Measurements from ENCODE around the gene PRR33.

Gene PRR33

DNA sequence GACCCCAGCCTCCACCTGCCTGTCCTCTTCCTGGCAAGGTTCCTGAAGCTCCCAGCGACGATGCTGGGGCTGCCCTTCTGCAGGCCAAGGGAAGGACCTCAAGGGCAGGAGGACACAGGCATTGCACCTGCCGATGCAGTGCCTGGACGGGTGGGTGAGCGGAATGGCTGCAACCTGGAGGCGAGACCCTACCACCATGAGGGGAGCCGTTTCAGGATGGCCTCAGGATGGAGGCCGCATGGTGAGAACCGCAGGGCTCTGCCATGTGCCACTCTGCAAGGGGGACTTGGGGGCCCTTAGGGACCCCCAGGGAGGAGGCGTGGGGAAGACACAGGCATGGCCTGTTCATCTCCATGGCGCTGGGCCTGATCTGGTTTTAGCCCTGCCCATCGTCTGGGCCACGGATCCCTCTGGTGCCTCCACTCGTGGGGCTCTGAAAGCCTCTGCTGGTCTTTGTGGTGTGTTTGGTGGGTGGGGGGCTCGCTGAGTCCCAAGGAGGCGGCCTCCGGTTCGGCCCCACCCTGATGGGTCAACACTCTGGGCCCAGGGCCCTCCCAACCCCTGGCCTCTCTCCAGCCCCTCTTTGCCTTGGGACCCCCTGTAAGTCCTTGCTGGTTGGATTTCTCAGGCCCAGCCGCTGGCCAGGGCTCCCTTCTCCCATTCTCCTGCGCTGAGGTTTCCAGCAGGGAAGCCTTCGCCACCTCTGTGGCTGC is 40.1 kb downstream of the PRR33 start:
- DNase-seq (ENCODE audit: low read depth in 2 of 3, low spot score in 1 of 3): no peak

DNA sequence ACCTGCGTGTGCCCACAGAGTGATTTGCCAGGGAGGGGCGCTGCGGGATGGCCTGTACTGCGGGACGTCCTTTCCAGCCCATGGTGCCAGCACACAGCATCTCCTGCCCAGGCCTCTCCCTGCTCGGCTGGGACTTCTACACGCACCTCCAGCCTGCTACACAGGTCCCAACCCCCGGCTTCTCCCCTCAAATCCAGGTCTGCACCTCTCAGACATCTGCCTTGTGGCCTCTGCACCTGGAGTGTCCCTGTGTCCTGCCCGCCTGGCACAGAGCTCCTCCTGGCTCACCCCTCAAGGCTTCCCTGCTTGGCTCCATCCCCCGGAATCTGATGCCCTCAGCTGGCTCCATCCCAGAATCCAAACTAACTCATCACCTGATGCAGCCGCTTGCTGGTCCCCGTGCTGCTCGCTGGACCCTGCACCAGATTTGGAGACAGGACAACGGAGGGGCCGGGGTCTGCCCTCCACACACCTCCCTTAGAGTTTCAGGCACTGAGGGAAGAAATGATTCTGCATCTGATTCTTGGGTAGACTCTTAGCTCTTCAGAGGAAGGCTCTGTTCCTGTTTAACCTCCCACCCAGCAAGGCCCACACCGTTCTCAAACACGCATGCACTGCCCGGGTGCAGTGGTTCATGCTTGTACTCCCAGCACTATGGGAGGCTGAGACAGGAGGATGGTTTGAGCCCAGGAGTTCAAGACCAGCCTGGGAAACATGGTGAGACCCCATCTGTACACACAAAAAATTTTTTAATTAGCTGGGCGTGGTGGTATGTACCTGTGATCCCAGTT is 42.9 kb downstream of the PRR33 start:
- no peak for DNase-seq (ENCODE audit: low read depth in 2 of 3, low spot score in 1 of 3)

DNA sequence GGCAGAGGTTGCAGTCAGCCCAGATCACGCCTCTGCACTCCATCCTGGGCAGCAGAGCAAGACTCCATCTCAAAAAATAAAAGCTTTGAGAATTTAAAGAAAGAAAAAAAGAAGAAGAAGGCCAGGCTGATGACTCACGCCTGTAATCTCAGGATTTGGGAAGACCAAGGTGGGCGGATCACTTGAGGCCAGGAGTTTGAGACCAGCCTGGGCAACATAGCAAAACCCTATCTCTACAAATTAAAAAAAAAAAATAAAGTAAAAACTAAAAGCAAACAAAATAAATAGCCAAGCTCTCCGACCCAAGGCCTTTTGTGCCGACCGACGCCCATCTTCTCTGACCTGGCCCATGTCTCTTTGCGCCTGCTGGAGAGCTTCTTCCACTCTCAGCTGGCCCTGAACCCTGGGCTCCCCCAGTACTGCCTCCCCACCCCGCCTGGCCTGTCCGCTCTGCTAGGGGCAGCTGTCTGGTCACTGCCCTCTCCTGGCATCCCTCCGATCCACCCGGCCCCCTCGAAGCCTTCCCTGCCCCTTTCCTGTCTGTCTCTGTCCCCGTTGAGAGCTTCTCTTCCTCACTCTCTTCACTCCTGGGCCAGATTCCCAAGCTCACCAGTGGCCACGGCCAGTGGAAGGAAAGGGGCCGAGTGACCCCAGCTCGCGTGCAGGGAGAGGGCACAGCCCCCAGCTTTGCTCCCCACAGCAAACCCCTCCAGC is 43.6 kb downstream of the PRR33 start:
- no peak for DNase-seq (ENCODE audit: low read depth in 2 of 3, low spot score in 1 of 3)

DNA sequence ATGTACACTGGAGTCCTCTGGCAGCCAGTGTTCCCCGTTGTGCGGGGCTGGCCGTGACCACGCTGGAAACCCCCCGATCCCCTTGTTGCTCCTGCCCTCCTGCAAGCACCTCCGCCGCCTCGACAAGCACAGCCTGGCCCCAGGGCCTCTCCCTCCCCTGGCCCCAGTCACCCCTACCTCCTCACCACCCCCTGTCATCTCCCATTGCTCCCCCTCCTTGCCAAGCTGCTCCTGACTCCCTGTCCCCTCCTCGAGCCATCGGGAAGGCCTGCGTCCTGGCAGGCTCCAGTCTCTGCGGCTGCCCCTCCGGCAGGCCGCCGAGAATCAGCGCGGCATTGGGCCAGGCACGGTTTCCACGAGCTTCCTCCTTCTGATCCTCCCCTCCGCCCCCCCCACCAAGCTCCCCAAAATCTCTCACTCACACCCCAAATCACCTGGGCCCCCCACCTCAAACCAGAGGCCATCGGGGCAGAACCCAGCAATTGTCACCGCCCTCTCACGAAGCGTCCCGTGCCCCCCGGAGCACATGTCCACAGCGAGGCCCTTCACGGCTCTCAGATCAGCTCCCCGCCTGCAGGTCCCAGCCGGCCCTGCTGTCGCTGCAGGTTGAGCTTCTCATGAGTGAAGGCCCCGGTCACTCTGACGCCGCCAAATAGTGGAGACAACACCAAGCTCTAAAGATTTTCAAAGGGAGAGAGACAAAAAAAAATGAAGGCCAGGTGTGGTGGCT is 44.5 kb downstream of the PRR33 start:
- no peak for DNase-seq (ENCODE audit: low read depth in 2 of 3, low spot score in 1 of 3)

DNA sequence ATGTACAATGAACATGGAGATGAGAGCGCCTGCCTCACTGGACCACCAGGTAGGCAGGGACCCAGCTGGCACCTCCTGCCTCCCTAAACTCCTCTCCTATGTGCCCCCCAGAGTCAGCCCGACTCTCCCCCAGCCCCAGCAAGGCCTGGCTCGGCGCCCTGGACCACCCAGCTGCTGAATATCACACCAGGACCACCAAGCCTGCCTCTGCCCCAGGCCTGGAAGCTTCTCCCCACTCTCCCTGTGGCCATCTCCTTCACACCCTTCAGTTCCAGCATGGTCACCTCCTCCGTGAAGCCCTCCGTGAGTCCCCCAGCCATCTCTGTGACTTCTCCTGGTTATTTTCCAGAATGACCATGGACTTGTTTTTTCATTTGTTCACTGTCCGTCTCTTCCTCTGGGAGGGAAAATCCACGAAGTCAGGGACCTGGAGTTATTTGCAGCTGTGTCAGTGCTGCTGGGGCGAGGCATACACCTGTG is 45.2 kb downstream of the PRR33 start:
- DNase-seq (ENCODE audit: low read depth in 2 of 3, low spot score in 1 of 3): no peak

DNA sequence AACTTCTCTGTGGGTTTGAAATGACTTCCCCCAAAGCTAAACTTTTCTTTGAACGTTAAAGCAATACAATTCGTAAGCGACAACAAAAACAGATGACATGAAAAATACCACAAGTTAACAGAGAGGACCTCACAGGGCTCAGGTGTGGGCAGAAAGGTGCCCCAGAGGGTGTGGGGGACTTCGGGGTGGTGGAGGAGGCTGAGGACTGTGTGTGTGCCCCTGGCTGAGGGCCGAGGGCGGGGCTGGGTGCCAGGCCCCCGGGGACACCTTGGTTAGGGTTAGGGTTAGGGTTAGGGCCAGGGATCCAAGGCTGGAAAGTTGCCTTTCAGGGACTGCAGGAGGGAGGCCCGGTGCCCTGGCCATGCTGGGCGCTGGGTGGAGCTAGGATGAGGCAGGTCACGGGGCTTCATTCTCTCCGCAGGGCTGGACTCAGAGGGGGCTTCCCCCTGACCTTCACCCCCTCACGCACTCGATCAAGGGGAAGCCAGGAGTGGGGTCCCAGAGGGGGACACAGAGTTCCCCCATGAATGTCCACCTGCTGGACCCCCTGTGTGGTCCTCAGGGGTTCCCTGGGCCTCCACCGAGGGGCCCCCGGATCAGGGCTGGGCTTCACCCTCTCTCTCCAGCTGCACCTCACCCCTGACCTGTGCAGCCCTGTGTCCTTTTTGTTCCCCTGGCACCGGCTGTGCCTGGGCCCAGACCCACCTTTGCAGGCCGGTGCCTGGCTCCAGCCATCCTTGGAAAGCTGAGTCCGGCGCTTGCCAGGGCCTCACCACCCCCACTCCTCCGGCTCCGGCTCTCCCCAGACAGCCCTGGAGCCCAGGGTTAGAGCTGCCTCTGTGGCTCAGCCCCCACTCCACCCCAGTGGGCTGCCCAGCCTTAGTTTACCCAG is 45.9 kb downstream of the PRR33 start:
- no peak for DNase-seq (ENCODE audit: low read depth in 2 of 3, low spot score in 1 of 3)

DNA sequence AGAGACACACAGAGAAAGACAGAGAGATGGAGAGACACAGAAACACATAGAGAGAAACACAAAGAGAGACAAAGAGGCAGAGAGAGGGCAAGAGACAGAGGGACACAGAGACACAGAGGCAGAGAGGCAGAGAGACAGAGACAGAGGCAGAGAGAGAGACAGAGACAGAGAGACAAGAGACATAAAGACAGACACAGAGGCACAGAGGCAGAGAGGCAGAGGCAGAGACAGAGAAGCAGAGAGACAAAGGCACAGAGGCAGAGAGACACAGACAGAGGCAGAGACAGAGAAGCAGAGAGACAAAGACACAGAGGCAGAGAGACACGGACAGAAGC is 46.6 kb downstream of the PRR33 start:
- no peak for DNase-seq (ENCODE audit: low read depth in 2 of 3, low spot score in 1 of 3)

DNA sequence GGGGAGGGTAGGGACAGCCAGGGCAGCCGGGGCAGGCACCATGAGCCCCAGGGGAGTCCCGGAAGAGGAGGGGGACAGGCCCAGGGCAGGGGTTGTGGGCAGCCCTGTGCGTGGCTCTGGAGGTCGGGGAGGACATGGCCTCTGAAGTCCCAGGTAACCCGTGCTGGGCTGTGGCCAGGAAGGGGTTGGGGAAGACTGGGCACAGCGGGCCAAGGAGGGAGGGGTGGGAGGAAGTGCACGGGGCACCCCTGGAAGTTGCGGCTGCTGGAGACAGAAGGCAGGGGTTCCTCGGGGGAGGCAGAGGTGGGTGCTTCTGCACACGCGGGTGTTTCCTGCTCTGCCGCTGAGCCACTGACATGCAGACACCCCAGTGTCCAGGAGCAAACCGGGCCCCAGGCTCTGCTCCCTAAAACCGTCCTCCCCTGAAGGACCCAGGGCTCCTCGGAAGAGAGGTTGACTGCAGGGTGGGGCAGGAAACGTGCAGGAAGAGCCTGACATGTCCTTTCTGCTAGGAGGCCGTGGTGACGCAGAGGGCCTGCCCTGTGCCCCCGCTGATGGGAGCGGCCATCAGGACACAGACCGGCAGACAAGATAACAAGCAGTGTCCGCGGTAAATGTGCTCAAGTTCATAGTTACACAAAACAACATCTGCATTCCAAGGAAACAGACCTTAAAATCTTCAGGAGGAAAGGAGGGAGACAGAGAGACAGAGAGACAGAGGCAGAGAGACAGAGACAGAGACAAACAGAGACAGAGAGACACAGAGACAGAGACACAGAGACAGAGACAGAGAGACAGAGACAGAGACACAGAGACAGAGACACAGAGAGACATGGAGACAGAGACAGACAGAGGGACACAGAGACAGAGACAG is 47.2 kb downstream of the PRR33 start:
- no peak for DNase-seq (ENCODE audit: low read depth in 2 of 3, low spot score in 1 of 3)

DNA sequence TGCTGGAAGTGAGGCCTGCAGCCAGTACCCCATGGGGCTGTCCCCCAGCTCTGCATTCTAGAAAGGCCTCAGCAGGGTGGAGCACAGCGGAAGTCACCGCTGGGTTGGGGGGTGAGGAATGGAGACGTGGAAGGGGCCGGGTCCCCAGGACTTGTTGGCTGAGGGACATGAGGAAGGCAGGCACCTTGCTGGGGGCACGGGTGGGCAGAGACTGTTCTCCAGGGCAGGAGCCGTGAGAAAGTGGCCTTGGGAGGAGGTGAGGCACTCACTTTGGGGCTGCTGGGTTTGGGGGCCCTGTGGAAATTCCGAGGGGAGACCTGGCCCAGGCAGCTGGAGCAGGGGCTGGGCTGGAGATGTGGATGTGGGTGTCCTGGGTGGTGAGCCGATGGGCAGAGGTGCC is 47.9 kb downstream of the PRR33 start:
- no peak for DNase-seq (ENCODE audit: low read depth in 2 of 3, low spot score in 1 of 3)

DNA sequence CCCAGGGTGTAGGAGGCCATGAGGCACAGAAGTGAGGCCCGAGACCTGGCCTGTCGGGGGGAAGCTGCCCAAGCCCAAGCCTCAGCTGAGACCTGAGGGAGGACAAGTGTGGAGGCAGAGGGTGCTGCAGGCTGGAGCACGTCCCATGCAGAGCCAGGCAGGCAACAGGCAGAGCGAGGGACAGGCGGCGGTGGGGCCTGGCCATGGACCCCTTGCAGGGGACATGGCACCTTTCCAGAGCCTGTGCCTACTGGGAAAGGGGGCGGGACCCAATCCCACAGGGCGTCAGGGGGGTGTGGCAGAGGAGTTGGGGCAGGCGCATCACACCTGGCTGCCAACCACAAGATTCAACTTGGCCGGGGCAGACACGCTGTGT is 48.6 kb downstream of the PRR33 start:
- no peak for DNase-seq (ENCODE audit: low read depth in 2 of 3, low spot score in 1 of 3)

DNA sequence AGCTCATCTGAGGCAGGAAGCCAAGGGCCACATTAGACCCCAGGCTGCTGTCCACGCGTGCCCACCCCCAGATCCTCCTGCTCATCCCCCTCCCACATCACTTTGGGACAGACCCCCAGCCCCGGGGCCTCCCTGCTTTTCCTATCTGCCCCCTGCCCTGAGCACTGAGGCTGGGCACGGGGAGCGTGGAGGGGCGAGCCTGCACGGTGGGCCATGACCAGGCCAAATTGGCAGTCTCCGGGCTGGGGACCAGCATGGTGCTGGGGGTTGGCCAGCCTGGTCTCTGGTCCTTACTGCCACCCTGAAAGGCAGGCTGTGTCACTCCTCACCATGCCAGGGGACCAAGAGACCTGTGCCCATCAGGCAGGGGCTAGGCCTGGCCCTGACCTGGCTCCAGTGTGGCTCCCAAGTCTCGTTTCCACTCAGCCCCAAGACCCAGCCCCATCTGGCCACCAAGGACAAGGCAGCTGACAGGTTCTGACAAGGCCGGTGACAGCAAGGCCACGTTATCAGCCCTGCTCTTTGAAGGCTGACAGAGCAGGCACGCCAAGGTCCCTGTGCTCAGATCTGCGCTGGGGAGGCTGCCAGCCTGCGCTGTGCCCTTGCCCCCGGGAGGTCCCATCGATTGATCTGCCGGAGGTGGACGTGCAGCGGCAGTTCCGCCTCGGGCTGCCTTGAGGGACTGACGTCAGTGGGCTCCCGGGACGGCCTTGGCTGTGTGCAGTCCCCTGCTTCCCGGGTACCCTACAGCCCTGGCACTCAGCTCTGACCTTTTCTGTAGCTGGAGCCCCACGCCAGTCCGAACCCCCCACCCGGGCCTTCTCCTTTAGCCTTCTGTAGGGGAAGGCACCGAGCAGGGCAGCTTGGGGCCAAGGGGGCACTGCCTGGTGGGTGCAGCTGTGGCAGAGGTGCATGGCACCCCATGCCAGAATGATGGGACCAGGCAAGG is 49.3 kb downstream of the PRR33 start:
- DNase-seq (ENCODE audit: low read depth in 2 of 3, low spot score in 1 of 3): no peak

DNA sequence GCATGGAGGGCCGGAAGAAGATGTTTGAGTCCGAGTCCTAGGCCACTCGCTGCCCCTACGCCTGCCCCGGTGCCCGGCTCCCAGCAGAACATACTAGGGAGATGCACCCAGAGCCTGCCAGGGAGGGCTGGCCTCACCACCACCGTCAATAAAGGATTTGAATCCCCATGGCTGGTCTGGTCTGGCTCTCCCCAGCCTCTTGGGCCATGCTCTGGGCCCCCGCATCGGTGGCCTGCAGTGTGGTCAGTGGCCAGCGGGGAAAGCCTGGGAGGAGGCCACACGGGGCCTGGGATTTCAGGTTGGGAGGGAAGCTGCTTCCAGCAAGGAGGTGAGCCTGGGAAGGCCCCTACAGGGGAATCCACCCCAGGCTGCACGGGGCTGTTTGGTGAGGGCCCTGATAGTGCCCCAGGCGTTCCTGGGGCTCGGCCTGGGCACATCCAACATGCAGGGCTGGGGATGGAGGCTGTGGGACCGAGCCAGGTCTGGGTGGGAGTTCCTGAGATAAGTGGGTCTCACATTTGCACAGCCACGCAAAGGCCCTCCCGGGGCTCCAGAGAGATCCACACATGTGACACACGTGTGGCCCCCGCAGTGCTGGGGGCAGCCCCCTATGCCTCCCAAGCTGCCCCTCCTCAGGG is 50.1 kb downstream of the PRR33 start:
- DNase-seq (ENCODE audit: low read depth in 2 of 3, low spot score in 1 of 3): no peak

DNA sequence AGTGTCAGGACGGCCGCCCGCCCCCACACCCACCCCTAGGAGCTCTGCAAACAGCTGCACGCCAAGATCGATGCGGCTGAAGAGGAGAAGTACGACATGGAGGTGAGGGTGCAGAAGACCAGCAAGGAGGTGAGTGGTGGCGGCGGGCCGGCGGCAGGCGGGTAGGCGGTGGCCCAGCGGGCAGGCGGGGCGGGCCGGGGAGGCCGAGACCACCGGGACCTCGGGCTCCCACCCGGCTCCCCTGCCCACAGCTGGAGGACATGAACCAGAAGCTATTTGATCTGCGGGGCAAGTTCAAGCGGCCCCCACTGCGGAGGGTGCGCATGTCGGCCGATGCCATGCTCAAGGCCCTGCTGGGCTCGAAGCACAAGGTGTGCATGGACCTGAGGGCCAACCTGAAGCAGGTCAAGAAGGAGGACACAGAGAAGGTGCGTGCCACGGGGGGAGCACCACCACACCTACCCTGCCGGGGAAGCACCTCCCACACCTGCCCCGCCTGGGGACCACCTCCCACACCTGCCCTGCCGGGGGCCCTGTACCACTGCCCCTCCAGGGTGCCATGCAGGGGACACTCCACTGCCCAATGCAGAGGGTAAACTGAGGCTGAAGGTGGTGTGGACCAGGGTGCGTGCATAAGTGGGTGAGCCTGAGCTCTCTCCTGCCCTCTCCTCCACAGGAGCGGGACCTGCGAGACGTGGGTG is 50.8 kb downstream of the PRR33 start:
- DNase-seq (ENCODE audit: low read depth in 2 of 3, low spot score in 1 of 3): no peak

DNA sequence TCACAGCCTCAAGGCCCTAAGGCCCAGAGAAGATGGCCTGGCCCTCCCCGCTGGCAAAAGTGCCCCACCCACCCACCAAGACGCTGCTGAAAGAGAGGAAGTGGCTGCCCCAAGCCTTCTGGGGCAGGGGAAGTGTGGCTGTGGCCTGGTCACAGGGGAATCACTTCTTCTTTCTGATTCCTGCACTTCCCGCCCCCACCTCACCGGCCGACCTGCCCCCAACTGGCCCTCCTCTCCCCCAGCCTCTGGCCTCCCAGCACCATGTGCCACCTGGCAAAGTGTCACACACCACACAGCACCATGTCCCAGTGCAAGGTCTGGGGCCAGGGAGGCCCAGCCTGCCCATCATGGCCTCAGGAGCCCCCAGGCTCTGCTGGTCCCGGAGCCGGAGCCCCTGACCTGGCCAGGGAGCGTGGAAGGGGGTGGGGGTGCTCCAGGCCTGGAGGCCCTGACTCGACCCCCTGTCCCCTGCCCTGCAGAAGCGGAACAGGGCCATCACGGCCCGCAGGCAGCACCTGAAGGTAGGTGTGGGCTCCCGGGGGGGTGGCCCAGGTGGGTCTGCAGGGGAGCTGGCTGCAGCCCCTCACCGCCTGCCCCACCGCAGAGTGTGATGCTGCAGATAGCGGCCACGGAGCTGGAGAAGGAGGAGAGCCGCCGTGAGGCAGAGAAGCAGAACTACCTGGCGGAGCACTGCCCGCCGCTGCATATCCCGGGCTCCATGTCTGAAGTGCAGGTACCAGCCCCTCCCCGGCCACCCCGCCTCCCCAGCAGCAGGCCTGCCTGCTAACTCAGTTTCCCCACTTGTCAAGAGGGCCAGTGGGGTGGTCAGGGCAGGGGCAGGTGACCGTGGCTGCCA is 51.5 kb downstream of the PRR33 start:
- DNase-seq (ENCODE audit: low read depth in 2 of 3, low spot score in 1 of 3): no peak

DNA sequence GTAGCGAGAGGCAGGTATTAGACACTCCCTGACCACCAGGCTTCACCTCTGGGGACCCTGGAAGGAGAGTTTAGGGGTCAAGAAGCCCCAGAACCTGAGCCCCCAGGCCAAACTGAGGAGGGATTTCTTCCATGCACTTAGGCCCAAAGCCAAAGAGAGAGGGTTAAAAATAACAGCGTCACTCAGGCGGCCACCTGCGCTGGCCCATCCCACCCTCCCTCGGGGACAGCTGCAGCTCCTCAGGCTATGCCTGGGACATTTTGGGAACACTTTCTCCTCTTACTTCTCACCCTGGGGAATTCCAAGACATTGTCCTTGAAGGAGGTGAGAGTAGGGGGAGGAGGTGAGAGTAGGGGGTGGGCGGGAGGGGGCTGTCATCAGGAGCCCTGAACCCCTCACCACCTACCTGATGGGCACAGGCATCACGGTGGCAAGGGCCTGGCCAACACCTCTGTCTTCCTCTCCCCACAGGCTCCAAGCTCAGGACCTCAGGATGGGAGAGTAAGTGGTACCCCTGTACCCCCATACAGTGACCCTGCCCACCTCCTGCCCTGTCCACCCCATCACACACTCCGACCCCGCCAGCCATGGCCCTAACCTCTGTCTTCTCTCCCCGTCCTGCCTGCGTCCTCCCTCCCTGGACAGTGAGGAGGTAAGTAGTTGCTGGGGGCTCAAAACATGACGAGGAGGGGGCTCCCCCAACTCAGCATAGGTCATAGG is 52.3 kb downstream of the PRR33 start:
- no peak for DNase-seq (ENCODE audit: low read depth in 2 of 3, low spot score in 1 of 3)

Data from stimulated activated CD4-positive, alpha-beta T cell treated with anti-CD3 and anti-CD28 coated beads, Interleukin-12 subunit alpha, Interleukin-12 subunit beta, amount 100 ng/mL, for 48 hours (primary cell).